GM23338 (cell line): ENCODE measurements around the gene LEAP2. TPM values are rescaled to one million over a fixed set of nuclear protein-coding genes. Genes with fewer than 3 reads are reported as not detected.

Experiments used
- ATAC-seq: fragments of 200-7000 bp; cut with Tn5 transposase; 3 replicates; pipeline ENCODE4 v1.9.1; 2020
- DNase-seq: peaks from one replicate; pipeline ENCODE4 v3.0.0-alpha.2; 2015; ENCODE audit warnings: low spot score
- H2AFZ ChIP-seq: fragments of 200-600 bp; sonication (generic); 2 replicates; pipeline ENCODE4 v1.8.0; 2016; ENCODE audit warnings: antibody characterized with exemption, mild to moderate bottlenecking, moderate library complexity
- H3F3A ChIP-seq: fragments of 200-600 bp; sonication (generic); replicated peaks from 2 replicates; pipeline ENCODE4 v1.8.0; 2017; ENCODE audit warnings: antibody characterized with exemption, mixed run types, low read depth
- H3K27ac ChIP-seq: fragments of 200-600 bp; sonication (generic); 2 replicates; pipeline ENCODE4 v1.6.1; 2016; ENCODE audit warnings: low read depth
- H3K27me3 ChIP-seq: fragments of 200-600 bp; sonication (generic); 2 replicates; pipeline ENCODE4 v1.8.0; 2016; ENCODE audit warnings: mild to moderate bottlenecking, mixed run types, moderate library complexity; ENCODE audit not compliant: insufficient read depth
- H3K36me3 ChIP-seq: fragments of 200-600 bp; sonication (generic); 2 replicates; pipeline ENCODE4 v1.8.0; 2016; ENCODE audit warnings: mild to moderate bottlenecking; ENCODE audit not compliant: insufficient read depth
- H3K4me1 ChIP-seq: fragments of 200-600 bp; sonication (generic); 2 replicates; pipeline ENCODE4 v1.8.0; 2016; ENCODE audit warnings: mild to moderate bottlenecking, moderate library complexity; ENCODE audit not compliant: insufficient read depth
- H3K4me2 ChIP-seq: fragments of 200-600 bp; sonication (generic); 2 replicates; pipeline ENCODE4 v1.7.1; 2017; ENCODE audit warnings: mixed run types
- H3K4me3 ChIP-seq: fragments of 200-600 bp; sonication (generic); 2 replicates; pipeline ENCODE4 v1.6.1; 2016; ENCODE audit warnings: mixed run types
- H3K79me2 ChIP-seq: fragments of 200-600 bp; sonication (generic); replicated peaks from 2 replicates; pipeline ENCODE4 v1.8.0; 2017; ENCODE audit warnings: mild to moderate bottlenecking; ENCODE audit not compliant: insufficient read depth
- H3K9me2 ChIP-seq: fragments of 200-600 bp; sonication (generic); 2 replicates; pipeline ENCODE4 v1.8.0; 2017; ENCODE audit not compliant: insufficient read depth
- H4K20me1 ChIP-seq: fragments of 200-600 bp; sonication (generic); replicated peaks from 2 replicates; pipeline ENCODE4 v1.8.0; 2017; ENCODE audit warnings: mild to moderate bottlenecking; ENCODE audit not compliant: insufficient read depth
- H3K27ac Mint-ChIP-seq: 2 replicates; pipeline ENCODE4 v1.8.0; 2020; ENCODE audit warnings: inconsistent platforms, mild to moderate bottlenecking, moderate library complexity, mixed read lengths
- H3K27me3 Mint-ChIP-seq: 3 replicates; pipeline ENCODE4 v1.8.0; 2022; ENCODE audit warnings: low read depth, mild to moderate bottlenecking, moderate library complexity, mixed read lengths, inconsistent platforms; ENCODE audit not compliant: insufficient read depth, poor library complexity
- H3K36me3 Mint-ChIP-seq: 3 replicates; pipeline ENCODE4 v1.8.0; 2021; ENCODE audit warnings: low read depth, mild to moderate bottlenecking, inconsistent platforms, moderate library complexity, mixed read lengths
- H3K4me1 Mint-ChIP-seq: 3 replicates; pipeline ENCODE4 v1.8.0; 2020; ENCODE audit warnings: mild to moderate bottlenecking, inconsistent platforms, mixed read lengths
- H3K4me3 Mint-ChIP-seq: 3 replicates; pipeline ENCODE4 v1.8.0; 2021; ENCODE audit warnings: moderate library complexity, mild to moderate bottlenecking, inconsistent platforms, mixed read lengths
- H3K9me3 Mint-ChIP-seq: 3 replicates; pipeline ENCODE4 v1.8.0; 2020; ENCODE audit warnings: moderate library complexity, mild to moderate bottlenecking, inconsistent platforms, mixed read lengths
- CREB1 ChIP-seq: fragments of 250-450 bp; sonication (Bioruptor Pico); IDR thresholded peaks from 2 replicates; pipeline ENCODE4 v1.5.0; 2020; ENCODE audit warnings: low read depth, mild to moderate bottlenecking, moderate library complexity
- EZH2phosphoT487 ChIP-seq: fragments of 200-600 bp; sonication (generic); IDR thresholded peaks from one replicate; pipeline ENCODE4 v1.8.1; 2018; ENCODE audit warnings: antibody characterized with exemption; ENCODE audit not compliant: unreplicated experiment
- JUNB ChIP-seq: IDR thresholded peaks from one replicate; pipeline ENCODE4 v1.6.1; 2016; ENCODE audit warnings: antibody characterized with exemption; ENCODE audit not compliant: unreplicated experiment
- NANOG ChIP-seq: IDR thresholded peaks from 2 replicates; pipeline ENCODE4 v1.6.1; 2016; ENCODE audit warnings: antibody characterized with exemption, borderline replicate concordance
- STAT1 ChIP-seq: IDR thresholded peaks from one replicate; pipeline ENCODE4 v1.6.1; 2016; ENCODE audit warnings: antibody characterized with exemption; ENCODE audit not compliant: unreplicated experiment
- ZNF114 ChIP-seq: fragments of 250-450 bp; sonication (Bioruptor Pico); IDR thresholded peaks from 2 replicates; pipeline ENCODE4 v1.5.0; 2020; ENCODE audit warnings: mild to moderate bottlenecking, moderate library complexity
- ZNF331 ChIP-seq: fragments of 250-450 bp; sonication (Bioruptor Pico); IDR thresholded peaks from 2 replicates; pipeline ENCODE4 v1.5.0; 2020; ENCODE audit warnings: low read depth, mild to moderate bottlenecking, moderate library complexity
- polyA plus RNA-seq: library from polyadenylated mRNA; unstranded; fragments of >200 nt; fragmentation: Nextera tagmentation; extraction: Ambion mirVana; gene quantifications from 2 replicates; pipeline ENCODE4 v1.2.1, GENCODE V29; 2016
- total RNA-seq: library from RNA; depleted of rRNA; stranded (reverse); fragments of >200 nt; shearing (Covaris generic); gene quantifications from 2 replicates; pipeline ENCODE4 v1.2.3, GENCODE V29; 2014
- TF ChIP-seq, protein P1 (sequence below), 2 experiments: fragments of 200-600 bp in 1 of 2; sonication (generic) in 1 of 2; conservative IDR thresholded peaks; 2 replicates each; pipeline versions ENCODE4 v1.5.1 to v1.6.1; 2016 to 2017; ENCODE audit warnings: antibody characterized with exemption in 2 of 2, low read depth in 2 of 2, mild to moderate bottlenecking in 2 of 2, moderate library complexity in 1 of 2
- TF ChIP-seq, protein P2 (sequence below): IDR thresholded peaks from one replicate; pipeline ENCODE4 v1.6.1; 2018; ENCODE audit warnings: antibody characterized with exemption; ENCODE audit not compliant: unreplicated experiment

LEAP2 gene
- total and polyA plus RNA-seq, 2 experiments from 2014 or later = 1.5 to 1.8 TPM

DNA sequence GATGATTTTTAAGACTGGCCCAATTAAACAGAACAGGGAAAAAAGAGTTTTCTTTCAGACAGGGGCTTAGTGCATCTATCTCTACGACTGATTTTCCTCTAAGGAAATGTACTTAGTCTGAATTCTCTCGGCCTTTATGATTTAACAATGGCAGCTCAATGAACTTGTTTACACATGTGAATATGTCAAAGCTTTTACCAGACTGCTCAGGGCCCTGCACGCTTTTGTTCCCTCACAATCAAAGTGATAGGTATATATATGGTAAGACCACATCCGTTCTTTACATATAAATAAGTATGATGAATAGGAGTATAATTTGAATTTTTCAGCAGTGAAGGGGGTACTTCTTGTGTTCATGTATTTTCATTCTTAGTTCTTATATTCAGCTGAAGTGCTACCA is 27.6 kb downstream of the LEAP2 start:
- H2AFZ ChIP-seq = no peak overlapping the region
- H3K27ac ChIP-seq = no peak overlapping the region
- H3K4me3 ChIP-seq = no peak overlapping the region
- no peaks in the 10 kb centered on the region for H3F3A ChIP-seq
- H3K27ac Mint-ChIP-seq = no peak overlapping the region
- H3K4me3 Mint-ChIP-seq = no peak overlapping the region
- H3K79me2 ChIP-seq = 0 out of 2 replicates have a peak, but pooled peaks cover 6% of the 10 kb centered on the region
- 0 out of 2 replicates have a peak, but pooled peaks cover 1% of the 10 kb centered on the region for H4K20me1 ChIP-seq
- H3K27me3 ChIP-seq = no peaks in the 10 kb centered on the region
- H3K36me3 Mint-ChIP-seq = peaks cover 26% of the 10 kb centered on the region
- no peaks in the 10 kb centered on the region for H3K4me1 ChIP-seq
- TF ChIP-seq ZNF331 (CRISPR knock-in tag) = no peak
- TF ChIP-seq, protein P1, sequence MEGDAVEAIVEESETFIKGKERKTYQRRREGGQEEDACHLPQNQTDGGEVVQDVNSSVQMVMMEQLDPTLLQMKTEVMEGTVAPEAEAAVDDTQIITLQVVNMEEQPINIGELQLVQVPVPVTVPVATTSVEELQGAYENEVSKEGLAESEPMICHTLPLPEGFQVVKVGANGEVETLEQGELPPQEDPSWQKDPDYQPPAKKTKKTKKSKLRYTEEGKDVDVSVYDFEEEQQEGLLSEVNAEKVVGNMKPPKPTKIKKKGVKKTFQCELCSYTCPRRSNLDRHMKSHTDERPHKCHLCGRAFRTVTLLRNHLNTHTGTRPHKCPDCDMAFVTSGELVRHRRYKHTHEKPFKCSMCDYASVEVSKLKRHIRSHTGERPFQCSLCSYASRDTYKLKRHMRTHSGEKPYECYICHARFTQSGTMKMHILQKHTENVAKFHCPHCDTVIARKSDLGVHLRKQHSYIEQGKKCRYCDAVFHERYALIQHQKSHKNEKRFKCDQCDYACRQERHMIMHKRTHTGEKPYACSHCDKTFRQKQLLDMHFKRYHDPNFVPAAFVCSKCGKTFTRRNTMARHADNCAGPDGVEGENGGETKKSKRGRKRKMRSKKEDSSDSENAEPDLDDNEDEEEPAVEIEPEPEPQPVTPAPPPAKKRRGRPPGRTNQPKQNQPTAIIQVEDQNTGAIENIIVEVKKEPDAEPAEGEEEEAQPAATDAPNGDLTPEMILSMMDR (conservative IDR thresholded peaks at IDR 0.05; ENCODE audit: low read depth in 2 of 2) = no peak
- no peak for TF ChIP-seq EZH2phosphoT487
- TF ChIP-seq ZNF114 (CRISPR knock-in tag) = no peak
- TF ChIP-seq NANOG = no peak
- TF ChIP-seq, protein P2, sequence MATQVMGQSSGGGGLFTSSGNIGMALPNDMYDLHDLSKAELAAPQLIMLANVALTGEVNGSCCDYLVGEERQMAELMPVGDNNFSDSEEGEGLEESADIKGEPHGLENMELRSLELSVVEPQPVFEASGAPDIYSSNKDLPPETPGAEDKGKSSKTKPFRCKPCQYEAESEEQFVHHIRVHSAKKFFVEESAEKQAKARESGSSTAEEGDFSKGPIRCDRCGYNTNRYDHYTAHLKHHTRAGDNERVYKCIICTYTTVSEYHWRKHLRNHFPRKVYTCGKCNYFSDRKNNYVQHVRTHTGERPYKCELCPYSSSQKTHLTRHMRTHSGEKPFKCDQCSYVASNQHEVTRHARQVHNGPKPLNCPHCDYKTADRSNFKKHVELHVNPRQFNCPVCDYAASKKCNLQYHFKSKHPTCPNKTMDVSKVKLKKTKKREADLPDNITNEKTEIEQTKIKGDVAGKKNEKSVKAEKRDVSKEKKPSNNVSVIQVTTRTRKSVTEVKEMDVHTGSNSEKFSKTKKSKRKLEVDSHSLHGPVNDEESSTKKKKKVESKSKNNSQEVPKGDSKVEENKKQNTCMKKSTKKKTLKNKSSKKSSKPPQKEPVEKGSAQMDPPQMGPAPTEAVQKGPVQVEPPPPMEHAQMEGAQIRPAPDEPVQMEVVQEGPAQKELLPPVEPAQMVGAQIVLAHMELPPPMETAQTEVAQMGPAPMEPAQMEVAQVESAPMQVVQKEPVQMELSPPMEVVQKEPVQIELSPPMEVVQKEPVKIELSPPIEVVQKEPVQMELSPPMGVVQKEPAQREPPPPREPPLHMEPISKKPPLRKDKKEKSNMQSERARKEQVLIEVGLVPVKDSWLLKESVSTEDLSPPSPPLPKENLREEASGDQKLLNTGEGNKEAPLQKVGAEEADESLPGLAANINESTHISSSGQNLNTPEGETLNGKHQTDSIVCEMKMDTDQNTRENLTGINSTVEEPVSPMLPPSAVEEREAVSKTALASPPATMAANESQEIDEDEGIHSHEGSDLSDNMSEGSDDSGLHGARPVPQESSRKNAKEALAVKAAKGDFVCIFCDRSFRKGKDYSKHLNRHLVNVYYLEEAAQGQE = no peak
- no peak for TF ChIP-seq JUNB
- TF ChIP-seq CREB1 (CRISPR knock-in tag) = no peak
- H3K4me2 ChIP-seq = no peak overlapping the region
- no peaks in the 10 kb centered on the region for H3K9me3 Mint-ChIP-seq
- DNase-seq (no peak), ATAC-seq (no peak)
- H3K9me2 ChIP-seq = no peaks in the 10 kb centered on the region
- peaks cover 30% of the 10 kb centered on the region for H3K36me3 ChIP-seq
- H3K27me3 Mint-ChIP-seq = peaks cover 1% of the 10 kb centered on the region
- H3K4me1 Mint-ChIP-seq = no peaks in the 10 kb centered on the region

DNA sequence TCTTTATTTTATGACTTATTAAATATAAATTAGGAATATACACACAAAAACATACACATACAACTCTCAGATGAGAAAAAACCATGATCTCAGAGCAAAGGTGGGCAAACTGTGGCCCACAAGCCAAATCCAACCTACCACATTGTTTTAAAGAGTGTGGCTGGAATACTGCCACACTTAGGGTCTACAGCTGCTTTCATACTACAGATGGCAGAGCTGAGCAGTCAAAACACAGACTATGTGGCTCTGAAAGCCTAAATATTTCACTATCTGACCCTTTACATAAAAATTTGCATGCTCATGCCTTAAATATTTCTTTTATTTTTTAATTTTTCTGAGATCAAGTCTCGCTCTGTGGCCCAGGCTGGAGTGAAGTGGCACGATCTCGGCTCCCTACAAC is 28.3 kb downstream of the LEAP2 start:
- H3K27ac ChIP-seq = peak overlapping the region; percentile 11; the same call in 1 of the 2 replicates
- H3K79me2 ChIP-seq = peaks cover 8% of the 10 kb centered on the region; the same call in 1 of the 2 replicates
- H3K9me2 ChIP-seq = no peaks in the 10 kb centered on the region
- DNase-seq = no peak
- H3K4me1 Mint-ChIP-seq = no peaks in the 10 kb centered on the region
- H3K4me3 ChIP-seq = no peak overlapping the region
- H3K4me1 ChIP-seq = no peaks in the 10 kb centered on the region
- peaks cover 20% of the 10 kb centered on the region for H3K36me3 Mint-ChIP-seq
- no peaks in the 10 kb centered on the region for H3K27me3 ChIP-seq
- H3K27ac Mint-ChIP-seq = no peak overlapping the region
- no peaks in the 10 kb centered on the region for H3K9me3 Mint-ChIP-seq
- no peaks in the 10 kb centered on the region for H3F3A ChIP-seq
- H3K4me2 ChIP-seq = no peak overlapping the region
- TF ChIP-seq, protein P1 (conservative IDR thresholded peaks at IDR 0.05; ENCODE audit: low read depth in 2 of 2) = peak in 1 of 2 experiments; percentile 32; a peak in 3 of 4 replicates
- TF ChIP-seq STAT1 = no peak
- H3K36me3 ChIP-seq = peaks cover 23% of the 10 kb centered on the region
- peaks cover 1% of the 10 kb centered on the region for H3K27me3 Mint-ChIP-seq
- no peak overlapping the region for H3K4me3 Mint-ChIP-seq
- no peak for ATAC-seq
- H2AFZ ChIP-seq = no peak overlapping the region
- H4K20me1 ChIP-seq = 0 out of 2 replicates have a peak, but pooled peaks cover 7% of the 10 kb centered on the region
